SIG-M5 treated with dmso at 0.1 percent for 504 hours (cell line): Measurements from ENCODE around the gene RSPH3.
A peak's percentile ranks its signal among the peaks of the same experiment; 100 is the strongest.
"Not testable (repeated sequence)": the region's sequence is repeated elsewhere in the genome, so short reads cannot be mapped to it uniquely, and the experiment has no call there.

Experiments used
- DNase-seq: peaks from one replicate; lab custom pipeline; 2025; ENCODE audit not compliant: unreplicated experiment; lab: John Stamatoyannopoulos, UW

RSPH3 gene, protein sequence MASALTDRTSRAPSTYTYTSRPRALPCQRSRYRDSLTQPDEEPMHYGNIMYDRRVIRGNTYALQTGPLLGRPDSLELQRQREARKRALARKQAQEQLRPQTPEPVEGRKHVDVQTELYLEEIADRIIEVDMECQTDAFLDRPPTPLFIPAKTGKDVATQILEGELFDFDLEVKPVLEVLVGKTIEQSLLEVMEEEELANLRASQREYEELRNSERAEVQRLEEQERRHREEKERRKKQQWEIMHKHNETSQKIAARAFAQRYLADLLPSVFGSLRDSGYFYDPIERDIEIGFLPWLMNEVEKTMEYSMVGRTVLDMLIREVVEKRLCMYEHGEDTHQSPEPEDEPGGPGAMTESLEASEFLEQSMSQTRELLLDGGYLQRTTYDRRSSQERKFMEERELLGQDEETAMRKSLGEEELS

DNA sequence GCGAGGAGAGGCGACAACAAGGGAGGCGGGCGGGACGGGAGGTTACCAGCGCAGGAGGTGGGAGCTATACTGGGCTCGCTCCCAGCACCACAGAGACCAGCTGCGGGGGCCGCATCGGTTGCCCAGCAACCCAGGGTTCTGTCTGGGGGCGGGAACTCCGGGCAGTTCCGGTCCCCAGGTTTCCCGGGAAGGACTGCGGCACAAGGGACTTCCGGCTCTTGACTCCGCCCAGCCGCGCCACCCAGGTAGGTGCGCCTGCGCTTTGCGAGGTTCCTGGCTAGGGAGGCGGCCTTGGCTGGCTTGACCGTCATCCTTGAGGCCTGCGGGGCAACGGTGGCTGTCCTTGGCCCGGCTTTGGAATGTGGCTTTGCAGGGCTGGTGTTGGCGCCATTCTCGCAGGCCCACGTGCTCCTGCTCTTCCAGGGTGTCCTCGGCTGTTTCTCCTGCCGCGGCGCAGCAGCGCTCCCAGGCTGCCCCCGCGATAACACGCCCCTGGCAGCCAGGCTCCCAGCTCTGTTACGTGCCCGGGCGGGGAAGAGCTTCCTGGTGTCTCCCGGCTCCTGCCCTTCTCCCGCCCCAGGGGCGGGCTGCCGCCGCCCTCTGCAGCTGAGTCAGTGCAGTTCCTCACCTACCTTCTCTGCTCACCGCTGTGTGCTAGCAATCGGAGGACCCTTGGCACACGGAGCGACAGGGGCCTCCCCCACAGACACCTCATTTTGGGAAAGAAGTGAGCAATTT is at the start of gene RSPH3:
Gene RSPH3 (minus strand): TSS at position 537 of the 738 bp plus-strand sequence. CDS start 652 bp downstream, outside the sequence.
- peak; percentile 85 for DNase-seq

DNA sequence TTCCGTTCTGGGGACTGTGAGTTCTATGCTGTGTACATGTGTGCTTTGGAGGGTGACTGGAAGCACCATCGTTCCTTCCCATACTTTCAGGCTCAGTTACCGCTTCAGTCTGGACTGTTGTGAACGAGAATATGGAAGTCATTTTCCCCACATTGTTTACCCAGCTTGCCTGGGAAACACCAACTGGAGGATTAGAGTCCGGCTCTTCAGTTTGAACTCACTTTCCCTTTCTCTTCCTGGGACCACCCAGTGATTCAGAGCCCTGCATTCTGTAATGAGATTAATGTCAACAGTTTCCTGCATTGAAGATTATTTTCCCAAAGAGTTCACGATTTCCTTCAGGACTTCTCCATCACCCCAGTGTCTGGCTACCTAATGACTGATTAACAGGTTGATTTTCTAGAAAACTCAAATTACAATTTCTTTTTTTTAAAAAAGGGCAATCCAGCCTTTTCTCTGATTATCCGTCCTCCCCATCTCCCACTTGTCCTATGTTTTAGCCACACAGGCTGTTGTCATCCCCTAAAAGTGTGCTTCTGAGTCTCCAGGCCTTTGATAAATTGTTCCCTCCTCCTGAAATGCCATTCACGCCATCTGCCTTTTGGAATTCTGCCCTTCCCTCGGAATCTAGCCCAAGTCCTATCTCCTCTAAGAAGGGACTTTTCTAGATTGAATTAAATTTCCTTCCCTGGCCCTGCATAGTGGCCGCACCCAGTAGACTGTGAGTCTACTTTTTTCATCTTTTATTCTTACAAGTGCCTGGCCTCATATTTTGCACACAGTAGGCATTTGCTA is 48.1 kb upstream of the RSPH3 start:
- no peak for DNase-seq

DNA sequence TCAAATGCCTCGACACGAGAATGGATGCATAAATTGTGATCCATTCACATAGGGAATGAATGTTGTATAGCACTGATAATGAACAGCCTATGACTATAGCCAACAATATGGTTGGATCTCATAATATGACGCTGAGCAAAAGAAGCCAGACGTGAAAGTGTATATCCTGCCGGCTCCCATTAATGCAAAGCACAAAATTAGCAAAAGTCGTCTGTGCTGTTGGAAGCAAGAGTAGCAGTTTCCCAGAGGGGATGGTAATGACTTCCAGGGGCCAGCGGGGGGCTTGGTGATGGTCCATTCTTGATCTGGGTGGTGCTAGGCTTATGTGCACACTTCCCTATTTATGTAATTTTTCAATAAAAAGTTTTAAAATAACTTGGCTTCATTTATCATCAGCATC is 45.8 kb upstream of the RSPH3 start:
- peak; percentile 29 for DNase-seq

DNA sequence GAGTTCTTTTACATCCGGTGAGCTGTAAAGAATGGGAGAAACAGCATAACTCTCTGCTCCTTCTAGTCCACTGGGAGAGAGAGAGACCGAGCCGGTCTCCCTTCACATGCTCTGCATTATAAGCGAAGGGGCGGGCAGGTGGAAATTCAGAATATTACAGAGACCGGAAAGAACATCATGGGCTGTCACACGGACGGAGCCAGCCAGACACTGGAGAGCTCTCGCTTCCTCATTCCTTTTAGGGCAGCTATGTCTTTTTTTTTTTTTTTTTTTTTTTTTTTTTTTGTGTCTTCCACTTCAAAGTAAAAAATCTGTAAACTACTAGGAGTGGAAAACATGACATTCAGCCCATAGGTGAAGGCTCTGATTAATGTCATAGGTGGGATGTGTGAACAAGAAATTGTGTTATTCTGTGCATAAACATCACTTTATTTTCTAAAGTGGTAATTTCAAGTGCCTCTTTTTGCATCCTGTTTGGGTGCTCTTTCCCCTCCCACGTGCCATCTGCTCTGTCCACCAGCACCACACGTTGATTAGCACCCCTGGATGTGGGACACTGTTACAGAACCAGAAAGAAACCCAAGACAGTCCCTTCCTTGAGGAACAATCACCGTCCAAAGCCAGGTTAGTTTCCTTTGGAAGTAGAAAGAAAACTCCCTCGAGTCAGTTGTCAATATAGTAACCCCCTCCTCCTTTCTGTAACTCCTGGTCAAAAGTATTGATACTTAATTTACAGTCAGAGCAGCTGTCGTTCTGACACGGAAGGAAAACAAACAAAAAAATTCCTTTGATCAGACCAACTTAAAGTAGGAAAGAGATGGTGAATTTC is 45.1 kb upstream of the RSPH3 start, which contains the start of gene TAGAP:
Gene TAGAP (minus strand): TSS at position 93 of the 829 bp plus-strand sequence. CDS start 845 bp downstream, outside the sequence.
- peak; percentile 96 for DNase-seq

DNA sequence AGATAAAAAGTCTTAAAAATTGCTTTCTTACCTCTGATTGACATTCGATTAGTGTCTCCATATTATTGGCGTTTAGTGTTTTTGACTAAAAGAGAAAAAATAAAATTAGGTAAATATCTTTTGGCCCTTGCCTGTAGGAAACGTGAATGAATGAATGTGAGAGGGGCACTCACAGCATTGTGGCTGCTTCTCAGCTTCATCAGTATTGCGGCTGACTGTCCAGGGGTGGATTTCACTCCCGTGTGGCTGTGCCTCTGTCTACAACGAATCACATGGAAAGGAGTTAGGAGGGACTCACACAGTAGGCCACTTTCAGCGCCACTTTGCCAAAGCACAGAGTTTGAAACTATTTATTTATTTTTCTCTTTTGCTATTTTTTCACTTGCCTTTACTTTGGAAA is 43.9 kb upstream of the RSPH3 start:
- peak; percentile 33 for DNase-seq

DNA sequence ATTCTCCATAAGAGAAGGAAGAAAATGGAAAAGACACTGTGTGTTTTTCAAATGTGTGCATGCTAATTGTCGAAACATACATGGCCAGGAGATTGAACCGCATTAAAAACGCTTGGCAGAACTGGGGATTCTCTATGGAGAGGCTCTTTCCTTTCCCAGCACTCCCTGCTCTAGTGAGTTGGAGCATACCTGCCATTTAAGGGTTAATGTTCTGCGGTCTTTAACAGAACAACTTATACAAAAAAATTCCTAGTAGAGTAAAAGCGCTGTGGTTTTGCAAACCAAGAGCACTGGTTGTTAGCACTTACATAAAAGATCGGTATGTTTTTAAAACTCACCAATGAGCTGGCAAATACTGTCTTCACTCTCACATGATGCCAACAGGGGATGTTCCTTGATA is 43.2 kb upstream of the RSPH3 start:
- no peak for DNase-seq

DNA sequence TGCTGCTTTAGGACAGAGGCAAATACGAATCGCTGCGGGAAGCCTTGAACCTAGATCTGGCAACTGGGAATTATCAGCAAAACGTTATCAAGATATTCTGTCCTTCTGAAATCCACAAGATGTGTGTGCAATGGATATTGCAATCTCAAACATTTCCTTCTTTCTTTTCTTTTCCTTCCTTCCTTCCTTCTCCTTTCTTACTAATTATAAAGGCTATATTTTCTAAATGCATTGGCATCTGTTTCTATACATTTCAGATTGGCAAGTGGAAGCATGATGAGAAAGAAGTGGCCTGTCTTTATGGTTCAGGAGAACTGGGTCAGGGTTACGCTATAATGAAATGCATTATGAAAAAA is 42.8 kb upstream of the RSPH3 start:
- no peak for DNase-seq

DNA sequence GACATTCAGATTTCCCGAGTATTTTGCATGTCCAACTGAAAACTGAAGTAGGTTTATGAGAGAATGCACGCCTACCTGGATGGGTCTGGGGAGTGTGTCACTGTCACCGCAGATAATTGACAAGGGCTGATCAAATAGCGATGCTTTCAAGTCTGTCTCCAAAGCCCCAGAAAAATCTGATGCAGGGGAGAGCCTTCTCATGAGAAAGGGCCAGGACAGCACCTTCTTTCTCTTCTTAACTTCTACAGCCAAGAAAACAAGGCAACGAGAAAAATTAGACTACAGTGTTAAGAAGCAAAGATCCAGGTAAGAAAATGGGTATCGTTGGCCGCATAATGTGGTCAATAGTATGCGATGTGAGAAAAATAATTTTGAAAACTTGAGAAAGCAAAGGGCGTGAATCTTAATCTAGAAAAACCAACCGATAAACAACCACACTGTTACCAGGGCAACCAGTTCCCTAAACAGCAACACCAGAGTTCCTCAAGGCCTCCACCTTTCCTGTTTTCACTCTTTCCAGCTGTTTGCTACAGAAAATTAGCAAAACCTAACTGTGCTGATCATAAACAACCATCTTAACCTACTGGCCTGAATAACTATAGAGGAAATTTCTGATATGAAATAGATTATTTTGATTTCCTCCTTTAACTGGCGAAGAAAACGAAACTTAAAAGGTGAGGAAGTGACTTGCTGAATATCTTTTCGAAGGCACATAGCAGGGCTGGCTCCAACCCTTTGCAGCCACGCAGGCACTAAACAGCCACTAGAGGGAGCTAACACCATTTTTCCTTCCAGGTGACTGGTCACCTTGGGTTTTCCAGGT is 42.2 kb upstream of the RSPH3 start:
- peak; percentile 81 for DNase-seq

DNA sequence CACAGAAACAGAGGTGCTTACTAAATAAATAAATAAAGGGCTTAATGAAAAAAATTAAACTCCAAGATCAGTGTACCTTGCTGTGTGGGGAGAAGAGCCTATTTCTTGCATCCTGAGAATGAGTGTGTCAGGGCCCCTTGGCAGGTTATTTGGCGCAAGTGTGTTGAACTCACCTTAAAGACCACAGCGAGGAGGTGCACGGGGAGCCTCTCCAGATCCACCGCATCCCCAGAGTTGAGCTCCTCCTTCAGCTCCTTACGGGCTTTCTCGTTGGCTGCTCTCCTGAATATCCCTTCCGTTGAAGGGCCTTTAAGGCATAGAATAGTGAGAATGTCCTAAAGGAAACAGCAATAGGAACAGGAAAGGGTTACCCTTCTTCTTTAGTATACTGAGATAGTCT is 41.2 kb upstream of the RSPH3 start:
- no peak for DNase-seq

DNA sequence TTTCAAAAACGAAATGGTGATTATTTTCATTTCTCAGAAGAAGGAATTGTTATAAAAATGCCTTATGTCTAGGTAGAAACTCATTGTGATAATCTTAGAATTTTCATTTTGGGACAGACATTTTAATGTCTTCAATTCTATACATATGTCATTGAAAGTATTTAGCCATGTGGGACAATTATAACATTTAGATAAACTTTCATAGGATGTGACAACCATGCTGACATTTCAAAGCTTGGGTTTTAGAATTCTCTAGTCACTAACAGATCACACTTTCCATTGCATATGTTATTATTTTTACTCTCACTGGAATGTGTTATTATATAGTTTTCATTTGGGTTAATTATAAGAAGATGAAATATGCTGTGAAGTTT is 39.9 kb upstream of the RSPH3 start:
- DNase-seq, result no peak

DNA sequence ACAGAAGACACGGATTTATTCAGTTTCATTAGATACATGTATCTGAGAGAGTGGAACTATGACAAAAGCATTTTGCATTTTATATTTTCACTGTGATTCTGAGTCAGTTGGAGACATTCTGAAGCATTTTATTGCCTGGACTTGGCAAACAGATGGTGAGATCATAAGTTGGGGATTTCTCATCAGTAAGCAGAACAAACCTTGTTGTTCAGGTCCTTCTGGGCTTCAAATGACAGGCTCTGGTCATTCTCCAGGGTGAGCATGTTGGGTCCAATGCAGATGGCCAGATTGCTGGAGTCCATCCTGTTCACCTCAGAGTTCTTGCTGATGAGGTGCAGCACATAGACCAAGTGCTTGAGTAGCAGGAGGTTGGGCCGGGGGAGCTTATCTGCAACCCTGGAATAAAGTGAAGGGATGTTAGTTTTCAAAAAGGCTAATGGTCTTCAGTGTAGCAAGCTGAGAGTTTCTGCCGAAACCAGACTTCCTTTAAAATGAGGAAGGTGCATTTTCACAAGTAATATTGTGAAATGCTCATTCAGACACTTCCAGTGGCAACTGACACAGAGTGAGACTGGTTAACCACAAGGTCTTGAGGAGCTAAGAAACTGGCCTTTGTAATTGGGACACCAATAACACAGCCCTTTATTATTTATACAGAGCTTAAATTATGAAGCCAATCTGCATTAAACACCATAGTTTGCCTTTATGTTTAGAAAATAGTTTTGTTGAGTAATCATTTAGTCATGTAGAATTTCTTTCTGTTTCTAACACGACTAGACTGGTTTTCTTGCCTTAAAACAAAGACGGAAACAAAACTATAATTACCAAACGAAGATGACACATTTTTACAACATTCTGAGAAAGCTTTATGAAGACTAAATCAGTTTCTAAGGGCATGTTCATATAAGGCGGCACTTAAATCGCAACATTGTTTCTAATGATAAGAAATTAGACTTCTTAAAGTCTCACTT is 39.2 kb upstream of the RSPH3 start:
- peak; percentile 91 for DNase-seq

DNA sequence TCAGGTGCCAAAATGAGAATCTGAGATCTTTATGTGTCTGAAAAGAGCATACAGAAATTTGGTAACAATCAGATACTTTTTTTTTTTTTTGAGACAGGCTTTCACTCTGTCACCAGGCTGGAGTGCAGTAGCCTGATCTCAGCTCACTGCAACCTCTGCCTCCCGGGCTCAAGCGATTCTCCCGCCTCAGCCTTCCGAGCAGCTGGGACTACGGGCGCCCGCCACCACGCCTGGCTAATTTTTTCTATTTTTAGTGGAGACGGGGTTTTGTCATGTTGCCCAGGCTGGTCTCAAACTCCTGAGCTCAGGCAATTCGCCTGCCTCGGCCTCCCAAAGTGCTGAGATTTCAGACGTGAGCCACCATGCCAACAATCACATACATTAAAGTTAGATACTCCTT is 38.3 kb upstream of the RSPH3 start:
- not testable (repeated sequence) for DNase-seq

DNA sequence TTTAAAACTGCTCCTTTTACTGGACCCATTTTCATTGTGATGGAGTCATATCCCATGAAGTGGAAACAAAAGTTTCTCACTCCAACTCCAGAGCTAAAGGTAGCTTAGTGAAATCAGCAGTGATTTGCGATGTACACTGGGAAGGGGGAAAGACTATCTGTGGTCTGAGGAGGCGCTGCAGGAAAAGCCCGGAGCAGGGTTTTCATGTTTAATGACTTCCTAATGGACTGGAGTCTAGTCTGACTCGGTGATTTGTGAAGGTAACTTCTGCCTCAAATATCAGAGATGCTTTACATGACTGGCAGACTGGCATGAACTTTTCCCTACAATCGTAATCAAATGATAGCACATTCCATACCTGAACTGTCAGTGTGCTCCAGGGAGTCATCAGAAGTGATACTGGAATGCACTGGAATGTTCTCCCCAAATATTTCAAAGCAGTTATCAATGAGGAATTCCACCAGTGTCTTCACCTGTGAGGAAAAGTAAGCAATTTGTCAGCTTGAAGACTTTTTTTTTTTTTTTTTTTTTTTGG is 37.8 kb upstream of the RSPH3 start:
- no peak for DNase-seq

DNA sequence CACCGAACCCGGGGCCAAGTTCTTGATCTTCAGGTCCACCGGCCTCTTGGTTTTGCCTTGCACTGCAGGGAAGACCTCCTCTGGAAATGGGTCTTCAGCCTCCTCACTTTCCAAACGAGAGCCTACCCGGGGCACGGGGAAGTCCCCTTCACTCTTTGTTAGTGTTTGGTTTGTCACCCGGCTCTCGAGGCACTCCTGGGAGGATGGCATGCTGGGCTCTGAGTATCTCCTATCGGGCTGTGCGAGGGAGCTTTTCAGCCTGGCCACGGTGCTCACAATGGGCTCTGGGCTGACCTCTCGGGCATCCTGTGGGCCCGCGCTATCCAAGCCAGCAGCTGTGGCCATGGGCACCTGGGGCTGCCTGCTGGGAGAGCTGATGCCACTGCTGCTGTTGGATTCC is 36.7 kb upstream of the RSPH3 start:
- DNase-seq, result no peak

DNA sequence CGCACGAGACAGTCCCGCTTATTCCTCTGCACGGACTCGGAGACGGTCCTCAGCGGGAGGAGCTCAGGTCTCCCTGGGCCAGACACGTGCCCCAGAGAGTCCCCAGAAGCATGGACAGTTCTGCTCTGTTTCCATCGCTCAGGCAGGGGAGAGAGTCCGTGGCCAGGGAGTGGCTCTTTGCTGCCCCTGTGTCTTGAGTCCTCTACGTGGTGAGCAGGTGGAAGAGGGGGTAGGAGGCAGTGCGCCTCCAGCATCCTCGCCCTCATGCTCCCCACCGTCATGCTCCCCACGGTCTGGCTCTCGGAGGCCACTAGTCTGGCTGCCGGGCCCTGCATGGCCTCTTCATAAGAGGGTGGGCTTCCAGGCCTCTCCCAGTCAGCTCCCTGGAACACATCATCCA is 35.9 kb upstream of the RSPH3 start:
- DNase-seq, result no peak

DNA sequence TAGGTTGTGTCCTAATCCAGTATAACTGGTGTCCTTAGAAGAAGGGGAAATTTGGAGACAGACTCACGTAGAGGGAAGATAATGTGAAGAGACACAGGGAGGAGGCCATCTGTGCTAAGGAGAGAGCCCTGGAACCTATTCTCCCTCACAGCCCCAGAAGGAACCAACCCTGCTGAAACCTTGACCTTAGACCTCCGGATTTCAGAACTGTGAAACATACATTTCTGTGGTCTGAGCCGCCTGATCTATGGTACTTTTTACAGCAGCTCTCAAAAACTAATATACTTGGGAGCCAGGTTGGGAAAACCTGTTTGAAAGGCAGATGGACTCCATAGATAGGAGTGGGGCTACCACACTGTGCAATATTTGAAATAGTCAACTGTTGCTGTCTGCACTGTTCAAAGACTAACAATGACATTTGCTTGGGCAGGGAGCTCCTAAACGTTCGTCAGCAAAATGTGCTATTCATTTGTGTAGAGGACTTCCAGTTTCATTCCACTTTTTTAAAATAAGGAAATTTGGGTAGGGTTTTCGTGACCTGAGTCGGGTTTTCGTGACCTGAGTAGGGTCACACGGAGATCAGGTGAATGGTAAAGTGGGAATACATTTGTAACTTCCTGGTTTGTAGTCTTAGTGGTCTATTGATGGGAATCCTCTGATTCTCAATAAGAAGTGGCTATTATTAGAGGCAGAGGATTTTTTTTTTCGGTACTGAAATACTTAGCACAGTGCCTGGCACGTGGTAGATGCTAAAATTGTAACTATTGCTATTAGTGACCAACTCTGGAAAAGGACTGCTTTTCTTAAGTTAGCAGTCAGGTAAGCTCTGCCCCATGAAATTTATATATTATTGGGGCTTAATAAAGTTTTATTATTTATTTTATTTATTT is 33.4 kb upstream of the RSPH3 start:
- DNase-seq, result peak; percentile 35

DNA sequence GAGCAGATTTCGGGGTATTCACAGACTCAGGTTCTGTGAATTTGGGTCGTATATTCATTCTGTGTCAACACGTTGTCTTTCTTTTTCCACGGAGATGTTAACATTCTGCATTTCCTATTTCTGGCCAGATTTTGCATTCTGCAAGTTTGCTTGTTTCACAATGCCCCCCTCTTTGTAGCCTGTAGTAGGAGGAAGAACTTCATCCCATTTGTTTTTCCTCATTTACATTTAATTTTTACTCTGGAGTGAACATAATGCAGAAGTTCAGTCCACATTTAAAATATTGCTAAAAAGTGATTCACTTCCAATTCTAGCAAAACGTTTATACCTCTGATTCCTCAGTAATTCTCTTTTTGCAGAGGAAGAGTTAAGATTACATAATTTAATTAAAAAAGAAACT is 31.8 kb upstream of the RSPH3 start:
- DNase-seq, result peak; percentile 32
